CD4-positive, alpha-beta T cell treated with Interleukin-15 for 4 hours (primary cell): ENCODE measurements around the gene JHY.
A peak's percentile ranks its signal among the peaks of the same experiment; 100 is the strongest.

Experiments used
- DNase-seq: peaks from one replicate; pipeline ENCODE4 v3.0.0-alpha.2; 2020; ENCODE audit warnings: low spot score

JHY gene

GRCh38 chr11:122951211-122951610, 68.7 kb downstream of the JHY start:
- no peak for DNase-seq

DNA sequence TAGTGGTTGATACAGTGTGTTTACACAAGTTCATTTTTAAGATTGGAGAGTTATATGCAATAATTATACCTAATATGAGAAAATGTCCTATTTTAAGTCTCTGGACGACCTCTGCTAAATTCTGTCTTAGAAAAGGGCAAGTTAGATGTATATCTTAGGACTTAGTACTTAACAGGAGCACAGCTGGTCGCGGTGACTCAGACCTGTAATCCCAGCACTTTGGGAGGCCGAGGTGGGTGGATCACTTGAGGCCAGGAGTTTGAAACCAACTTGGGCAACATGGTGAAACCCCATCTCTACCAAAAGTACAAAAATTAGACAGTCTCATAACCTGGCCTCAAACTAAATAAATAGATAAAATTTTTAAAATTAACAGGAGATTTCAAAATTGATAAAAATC, 71.9 kb downstream of the JHY start:
- DNase-seq = no peak

DNA sequence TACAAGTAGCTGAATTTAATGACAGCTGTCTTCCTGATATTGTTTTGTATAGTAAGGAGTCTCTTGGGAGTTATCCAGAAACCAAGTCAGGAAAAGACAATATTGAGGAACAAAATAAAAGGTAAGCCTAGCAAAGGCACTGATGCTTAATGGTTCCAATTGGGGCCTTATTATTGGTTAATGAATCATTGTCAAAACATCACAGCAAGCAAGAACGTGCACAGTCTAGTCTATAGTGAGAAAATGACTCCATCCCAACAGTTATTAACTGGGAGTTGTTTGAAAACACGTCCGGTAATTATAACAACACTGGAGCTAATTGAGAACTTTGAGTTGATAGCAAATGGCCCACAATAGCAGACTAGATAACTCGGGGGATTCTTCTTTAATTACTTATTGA, 81.4 kb downstream of the JHY start:
- DNase-seq = no peak

GRCh38 chr11:122976061-122976733, 93.6 kb downstream of the JHY start:
- DNase-seq = no peak

DNA sequence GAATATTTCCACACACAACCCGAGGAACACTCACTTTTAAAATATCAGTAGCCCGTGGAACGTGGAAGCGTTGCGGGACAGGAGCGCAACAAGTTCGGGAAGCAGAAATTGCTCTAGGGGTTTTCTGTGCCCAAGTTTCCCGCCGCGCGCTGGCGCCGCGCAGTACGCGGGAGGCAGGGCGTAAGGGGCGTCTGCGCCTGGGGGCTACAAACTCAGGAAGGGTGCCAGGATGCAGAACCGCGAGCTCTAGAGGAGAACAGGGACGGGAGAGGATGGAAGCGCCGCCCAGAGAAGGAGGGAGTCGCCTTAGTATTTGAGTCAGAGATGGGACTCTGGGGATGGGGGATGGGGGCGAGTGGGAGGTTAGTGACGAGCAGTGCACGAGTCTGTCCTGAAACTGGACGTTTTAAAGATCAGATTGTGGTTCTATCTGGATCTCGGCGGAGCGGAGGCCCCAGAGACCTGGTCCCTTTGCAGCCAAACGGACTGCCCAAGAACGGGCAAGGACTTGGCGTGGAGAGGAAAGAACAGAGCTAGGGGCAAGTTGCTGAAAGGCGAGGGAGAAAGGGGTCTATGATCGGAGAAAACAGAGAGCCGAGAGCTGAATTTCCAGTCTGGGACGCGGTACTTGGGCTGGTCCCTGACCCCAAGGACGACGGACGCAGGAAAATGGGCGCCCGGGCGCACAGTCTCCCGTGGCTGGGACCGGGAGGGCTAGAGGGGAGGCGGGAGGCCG, 94.3 kb downstream of the JHY start:
- DNase-seq = no peak

DNA sequence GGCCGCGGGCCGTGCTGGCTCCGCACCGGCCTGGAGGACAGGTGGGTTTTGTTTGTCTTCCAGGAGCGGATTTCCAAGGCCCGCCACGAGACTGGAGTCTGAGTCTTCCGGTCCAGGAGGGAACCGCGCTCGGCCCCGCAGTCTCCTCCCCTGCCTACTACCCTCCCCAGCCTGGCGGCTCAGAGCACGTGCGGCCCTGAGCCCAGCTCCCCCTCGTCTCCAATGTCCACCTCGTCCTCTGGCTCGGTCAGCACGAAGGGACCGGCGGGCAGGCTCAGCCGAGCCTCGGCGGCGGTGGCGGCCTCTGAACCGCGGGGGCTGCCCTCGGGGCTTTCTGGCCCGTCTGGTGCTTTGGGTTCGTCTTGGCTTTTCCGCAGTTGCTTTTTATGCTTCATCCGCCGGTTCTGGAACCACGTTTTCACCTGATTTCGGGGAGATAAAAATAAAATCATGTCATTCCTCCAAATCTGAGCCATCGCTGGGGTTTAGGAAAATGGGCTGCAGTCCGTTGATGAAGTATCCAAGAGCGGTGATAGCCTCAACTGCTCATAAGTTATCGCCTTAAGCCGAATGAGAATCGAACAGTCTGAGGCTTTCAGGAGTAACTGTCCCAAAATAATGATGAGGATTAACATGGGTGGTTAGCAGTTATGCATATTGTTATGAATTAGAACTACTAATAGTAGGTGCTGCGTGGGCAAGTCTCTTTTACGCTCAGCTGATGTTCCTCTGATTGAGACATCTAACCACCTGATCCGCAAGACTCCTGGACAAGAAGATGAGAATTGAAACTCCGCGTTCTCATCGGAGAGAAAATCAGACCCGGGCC, 95.1 kb downstream of the JHY start:
- no peak for DNase-seq

DNA sequence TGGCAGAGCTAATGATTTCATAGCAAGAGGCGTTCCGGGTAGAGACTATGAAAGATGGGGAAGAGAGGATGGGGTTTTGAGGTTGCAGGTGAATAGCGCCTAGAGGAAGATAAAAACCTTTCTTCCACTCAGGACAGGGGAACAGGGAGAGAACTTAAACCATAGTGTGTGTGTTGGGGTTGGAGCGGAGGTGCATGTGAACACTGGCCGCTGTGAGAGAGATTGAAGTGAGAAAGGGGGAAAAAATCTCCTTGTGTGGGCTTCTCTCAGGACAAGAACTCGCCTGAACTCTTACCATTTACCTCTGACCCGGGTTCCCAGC, 95.7 kb downstream of the JHY start:
- no peak for DNase-seq

- DNase-seq = no peak
These were observed 96.7 kb downstream of the JHY start for GRCh38 chr11:122979103-122979814.

GRCh38 chr11:122979815-122980595, 97.4 kb downstream of the JHY start:
- no peak for DNase-seq

- peak; percentile 21 for DNase-seq
These were observed 99.1 kb downstream of the JHY start, which contains the start of gene BSX for GRCh38 chr11:122981388-122982264. BSX (minus strand) TSS chr11:122981834; CDS start chr11:122981671, 163 bp downstream.

GRCh38 chr11:122983438-122984185, 101.1 kb downstream of the JHY start:
- no peak for DNase-seq

DNA sequence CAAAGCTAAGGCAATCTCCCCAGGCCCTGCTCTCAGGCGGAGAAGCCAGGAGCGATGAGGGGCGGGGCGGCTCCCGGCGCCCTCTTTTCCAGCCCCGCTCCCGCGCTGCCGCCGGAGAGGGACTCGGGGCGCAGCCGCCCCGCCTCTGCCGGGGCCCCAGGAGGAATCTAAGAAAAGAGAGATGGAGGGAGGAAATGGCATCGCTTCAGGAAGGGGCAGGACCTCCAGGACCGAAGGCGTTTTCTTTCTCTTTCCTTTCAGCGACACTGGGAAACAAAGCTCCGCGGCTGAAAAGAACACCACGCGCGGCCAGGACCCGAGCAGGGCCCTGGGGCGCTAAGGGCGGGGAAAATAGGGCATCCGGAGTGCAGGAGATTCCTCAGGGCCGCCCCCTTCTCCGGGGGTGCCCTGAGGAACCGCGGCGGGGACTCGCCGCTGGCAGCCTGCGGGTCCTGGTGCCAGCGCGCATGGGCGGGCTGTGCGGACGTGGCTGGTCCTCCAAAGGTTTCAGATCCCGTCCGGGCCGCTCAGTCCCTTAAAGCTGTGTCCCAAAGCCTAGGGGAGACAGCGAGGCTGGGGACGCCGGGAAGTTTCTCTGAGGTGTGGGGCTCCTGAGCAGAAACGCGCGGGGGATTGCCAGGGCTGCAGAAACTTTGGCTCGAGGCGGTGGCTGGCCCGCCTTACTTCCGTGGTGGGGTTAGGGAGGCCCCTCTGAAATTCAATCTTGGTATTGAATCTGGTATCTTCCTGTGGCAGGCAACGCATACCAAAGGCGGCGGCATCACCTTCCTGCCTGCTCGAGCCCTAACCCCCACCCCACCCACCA, 101.8 kb downstream of the JHY start:
- no peak for DNase-seq

- no peak for DNase-seq
These were observed 113.0 kb downstream of the JHY start for GRCh38 chr11:122995526-122995925.

DNA sequence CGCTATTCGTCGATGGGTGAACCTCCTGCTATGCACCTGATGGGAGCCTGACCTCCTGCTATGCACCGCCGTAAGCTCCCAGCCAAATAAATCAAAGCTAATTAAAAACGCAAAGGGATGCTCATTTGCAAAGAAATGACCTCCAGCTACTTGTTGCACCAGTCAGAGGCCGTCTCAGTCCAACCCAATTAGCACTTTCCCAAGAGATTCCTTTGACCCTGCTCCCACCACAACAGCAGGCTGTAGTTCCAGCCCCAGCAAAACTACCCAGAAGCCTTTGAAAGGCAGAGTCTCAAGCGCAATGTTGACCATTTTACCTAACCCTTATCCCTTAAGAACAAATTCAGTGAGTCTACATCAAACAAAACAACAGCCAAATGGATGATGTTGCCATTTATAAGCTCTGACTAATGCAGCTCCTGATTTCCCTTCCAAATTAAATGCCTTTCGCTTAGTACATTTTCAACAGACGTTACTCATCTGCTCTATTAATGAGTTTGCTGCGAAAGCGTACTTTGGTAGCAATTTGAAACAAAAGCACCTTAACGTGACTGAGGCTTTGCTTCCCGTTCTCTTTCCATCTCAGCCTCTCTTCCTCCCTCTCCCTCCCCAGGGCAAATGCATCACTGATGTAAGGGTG, 116.3 kb downstream of the JHY start:
- DNase-seq = no peak

- DNase-seq = no peak
These were observed 118.2 kb downstream of the JHY start for GRCh38 chr11:123000721-123001120.

DNA sequence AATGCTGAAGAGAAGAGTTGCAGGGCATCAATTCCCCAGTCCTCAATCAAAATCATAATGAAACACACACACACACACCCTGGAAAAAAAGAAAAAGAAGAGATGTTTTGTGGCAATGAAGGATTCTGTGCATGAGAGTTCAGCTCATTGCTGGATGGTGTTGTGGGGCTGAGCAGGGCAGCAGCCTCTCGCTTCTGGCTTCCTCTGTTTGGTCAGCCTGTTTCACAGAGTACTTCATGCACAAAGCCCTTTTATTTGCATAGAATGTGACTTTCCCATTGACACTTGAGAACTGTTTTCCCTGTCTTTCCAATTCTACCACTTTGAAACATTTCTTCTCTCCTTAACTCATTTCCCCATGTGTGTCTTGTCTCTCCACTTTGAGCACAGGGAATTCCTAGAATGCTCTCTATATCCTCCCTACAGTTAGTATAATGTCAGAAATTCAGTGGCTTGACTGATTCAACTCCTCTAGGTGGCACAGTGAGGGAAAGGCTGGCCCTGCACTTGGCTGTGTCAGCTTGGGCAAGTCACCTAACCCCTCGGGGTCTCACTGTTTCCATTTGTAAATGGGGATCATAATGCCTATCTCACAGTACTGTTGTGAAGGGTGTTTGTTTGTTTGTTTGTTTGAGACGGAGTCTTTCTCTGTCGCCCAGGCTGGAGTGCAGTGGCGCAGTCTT, 124.4 kb downstream of the JHY start:
- DNase-seq = no peak
